OCI-LY1 (cell line): Measurements from ENCODE around the gene VWA2.

Experiments
- H2AFZ ChIP-seq: fragments of 200-600 bp; sonication (generic), shearing (Covaris generic); 2 replicates; pipeline ENCODE4 v1.6.0; 2014; ENCODE audit warnings: antibody characterized with exemption, mild to moderate bottlenecking, low read length
- H3F3A ChIP-seq: fragments of 200-600 bp; sonication (generic), shearing (Covaris generic); 2 replicates; pipeline ENCODE4 v1.6.0; 2014; ENCODE audit warnings: mild to moderate bottlenecking, antibody characterized with exemption, low read length, moderate library complexity; ENCODE audit not compliant: insufficient read depth
- H3K27ac ChIP-seq: fragments of 200-600 bp; sonication (generic); 2 replicates; pipeline ENCODE4 v1.5.1; 2014; ENCODE audit warnings: low read length, mixed run types, mild to moderate bottlenecking, low read depth; ENCODE audit not compliant: poor library complexity, severe bottlenecking
- H3K27me3 ChIP-seq: fragments of 200-600 bp; sonication (generic); 2 replicates; pipeline ENCODE4 v1.6.0; 2014; ENCODE audit warnings: antibody characterized with exemption, mild to moderate bottlenecking, low read length, moderate library complexity; ENCODE audit not compliant: insufficient read depth
- H3K36me3 ChIP-seq: fragments of 200-600 bp; sonication (generic); 2 replicates; pipeline ENCODE4 v1.6.1; 2014; ENCODE audit warnings: mild to moderate bottlenecking, antibody characterized with exemption, low read length, moderate library complexity, mixed read lengths; ENCODE audit not compliant: insufficient read depth
- H3K4me1 ChIP-seq: fragments of 200-600 bp; sonication (generic); 2 replicates; pipeline ENCODE4 v1.5.1; 2014; ENCODE audit warnings: mild to moderate bottlenecking, low read length, moderate library complexity; ENCODE audit not compliant: insufficient read depth, severe bottlenecking
- H3K4me2 ChIP-seq: fragments of 200-600 bp; sonication (generic), shearing (Covaris generic); 2 replicates; pipeline ENCODE4 v1.6.1; 2014; ENCODE audit warnings: low read length
- H3K4me3 ChIP-seq: fragments of 200-600 bp; sonication (generic); 2 replicates; pipeline ENCODE4 v1.5.1; 2014; ENCODE audit warnings: low read length, low read depth, mild to moderate bottlenecking, mixed read lengths; ENCODE audit not compliant: poor library complexity, severe bottlenecking
- H3K79me2 ChIP-seq: fragments of 200-600 bp; shearing (Covaris generic); 2 replicates; pipeline ENCODE4 v1.6.1; 2016; ENCODE audit warnings: mixed run types, low read length, mixed read lengths; ENCODE audit not compliant: insufficient read depth
- H3K9ac ChIP-seq: fragments of 200-600 bp; sonication (generic), shearing (Covaris generic); 2 replicates; pipeline ENCODE4 v1.6.1; 2014; ENCODE audit warnings: mild to moderate bottlenecking, low read length, mixed read lengths
- H3K9me2 ChIP-seq: fragments of 200-600 bp; sonication (generic), shearing (Covaris generic); 2 replicates; pipeline ENCODE4 v1.6.1; 2014; ENCODE audit warnings: low read depth, mild to moderate bottlenecking, low read length, mixed read lengths
- H3K9me3 ChIP-seq: fragments of 200-600 bp; shearing (Covaris generic); 2 replicates; pipeline ENCODE4 v1.6.1; 2014; ENCODE audit warnings: low read length, mixed read lengths
- H4K20me1 ChIP-seq: fragments of 200-600 bp; sonication (generic), shearing (Covaris generic); 2 replicates; pipeline ENCODE4 v1.6.0; 2016; ENCODE audit warnings: mild to moderate bottlenecking, low read length; ENCODE audit not compliant: insufficient read depth
- EZH2 ChIP-seq: fragments of 200-600 bp; sonication (generic), shearing (Covaris generic); IDR thresholded peaks from 2 replicates; pipeline ENCODE4 v1.8.0; 2017; ENCODE audit warnings: borderline replicate concordance, mixed run types, mild to moderate bottlenecking, antibody characterized with exemption, low read length, moderate library complexity, mixed read lengths
- TF ChIP-seq, protein P1 (sequence below): fragments of 200-600 bp; sonication (generic), shearing (Covaris generic); IDR thresholded peaks from 2 replicates; pipeline ENCODE4 v1.5.1; 2017; ENCODE audit warnings: mild to moderate bottlenecking, antibody characterized with exemption, low read length, moderate library complexity, mixed read lengths

VWA2 gene

DNA sequence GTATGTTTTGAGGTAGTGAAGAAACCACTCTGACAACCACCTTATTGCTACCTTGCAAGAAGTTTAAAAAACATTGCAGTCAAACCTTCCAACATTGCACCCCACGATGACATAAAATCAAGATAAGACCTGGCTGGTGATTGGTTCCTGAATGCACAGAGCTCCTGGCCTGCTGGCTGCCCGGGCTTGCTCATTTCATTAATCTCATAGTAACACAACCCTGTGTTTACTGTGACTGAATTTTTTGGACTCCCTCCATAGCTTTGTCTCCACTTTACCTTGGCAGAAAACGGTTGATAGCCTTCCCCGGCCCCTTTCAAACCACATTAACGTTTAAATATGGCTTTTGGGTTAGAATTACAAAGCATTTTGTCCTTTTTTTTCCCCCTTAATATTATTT is 27.5 kb downstream of the VWA2 start:
- no peaks in the 10 kb centered on the region for H3K27me3 ChIP-seq
- no peak overlapping the region for H3K9ac ChIP-seq
- H2AFZ ChIP-seq, result no peak overlapping the region
- H3K4me1 ChIP-seq, result no peaks in the 10 kb centered on the region
- no peak overlapping the region for H3K4me3 ChIP-seq
- H3K27ac ChIP-seq, result no peak overlapping the region
- no peaks in the 10 kb centered on the region for H3K79me2 ChIP-seq
- no peaks in the 10 kb centered on the region for H3K9me2 ChIP-seq
- H3K4me2 ChIP-seq, result no peak overlapping the region
- no peaks in the 10 kb centered on the region for H4K20me1 ChIP-seq
- H3F3A ChIP-seq, result no peaks in the 10 kb centered on the region
- H3K36me3 ChIP-seq, result no peaks in the 10 kb centered on the region
- TF ChIP-seq, protein P1, sequence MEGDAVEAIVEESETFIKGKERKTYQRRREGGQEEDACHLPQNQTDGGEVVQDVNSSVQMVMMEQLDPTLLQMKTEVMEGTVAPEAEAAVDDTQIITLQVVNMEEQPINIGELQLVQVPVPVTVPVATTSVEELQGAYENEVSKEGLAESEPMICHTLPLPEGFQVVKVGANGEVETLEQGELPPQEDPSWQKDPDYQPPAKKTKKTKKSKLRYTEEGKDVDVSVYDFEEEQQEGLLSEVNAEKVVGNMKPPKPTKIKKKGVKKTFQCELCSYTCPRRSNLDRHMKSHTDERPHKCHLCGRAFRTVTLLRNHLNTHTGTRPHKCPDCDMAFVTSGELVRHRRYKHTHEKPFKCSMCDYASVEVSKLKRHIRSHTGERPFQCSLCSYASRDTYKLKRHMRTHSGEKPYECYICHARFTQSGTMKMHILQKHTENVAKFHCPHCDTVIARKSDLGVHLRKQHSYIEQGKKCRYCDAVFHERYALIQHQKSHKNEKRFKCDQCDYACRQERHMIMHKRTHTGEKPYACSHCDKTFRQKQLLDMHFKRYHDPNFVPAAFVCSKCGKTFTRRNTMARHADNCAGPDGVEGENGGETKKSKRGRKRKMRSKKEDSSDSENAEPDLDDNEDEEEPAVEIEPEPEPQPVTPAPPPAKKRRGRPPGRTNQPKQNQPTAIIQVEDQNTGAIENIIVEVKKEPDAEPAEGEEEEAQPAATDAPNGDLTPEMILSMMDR, result no peak
- no peak for TF ChIP-seq EZH2
- H3K9me3 ChIP-seq, result no peaks in the 10 kb centered on the region

GRCh38 chr10:114271075-114271778 is 32.2 kb downstream of the VWA2 start:
- TF ChIP-seq EZH2, result no peak
- TF ChIP-seq, protein P1, result no peak
- Histone ChIP-seq H2AFZ (no peak overlapping the region), H3K4me3 (no peak overlapping the region), H3K4me2 (no peak overlapping the region), H3K9me2 (no peaks in the 10 kb centered on the region), H3F3A (no peaks in the 10 kb centered on the region), H3K27me3 (no peaks in the 10 kb centered on the region), H3K9ac (no peak overlapping the region), H3K9me3 (no peaks in the 10 kb centered on the region), H3K79me2 (no peaks in the 10 kb centered on the region), H3K36me3 (no peaks in the 10 kb centered on the region), H3K4me1 (no peaks in the 10 kb centered on the region), H4K20me1 (no peaks in the 10 kb centered on the region), H3K27ac (no peak overlapping the region)

- Histone ChIP-seq H3K4me2 (no peak overlapping the region), H3K4me3 (no peak overlapping the region), H4K20me1 (no peaks in the 10 kb centered on the region), H3K9ac (no peak overlapping the region), H3K9me2 (no peaks in the 10 kb centered on the region), H3K36me3 (no peaks in the 10 kb centered on the region), H3K4me1 (no peaks in the 10 kb centered on the region), H3K9me3 (no peaks in the 10 kb centered on the region), H3K27me3 (no peaks in the 10 kb centered on the region), H3F3A (no peaks in the 10 kb centered on the region), H3K79me2 (no peaks in the 10 kb centered on the region), H3K27ac (no peak overlapping the region), H2AFZ (no peak overlapping the region)
- TF ChIP-seq, protein P1, result no peak
- no peak for TF ChIP-seq EZH2
These were observed 32.7 kb downstream of the VWA2 start for GRCh38 chr10:114271779-114272167.
